HEK293 (cell line): ENCODE data around the gene TMUB1.
A peak's percentile ranks its signal among the peaks of the same experiment; 100 is the strongest.

Experiments used
- GLIS2 ChIP-seq: fragments of 450-650 bp; formaldehyde crosslinking; IDR thresholded peaks from 2 replicates; pipeline ENCODE4 v1.5.1; 2016; ENCODE audit warnings: missing biosample characterization, missing genetic modification characterization
- KLF8 ChIP-seq: fragments of 450-650 bp; formaldehyde crosslinking; IDR thresholded peaks from 2 replicates; pipeline ENCODE4 v1.5.1; 2016; ENCODE audit warnings: missing biosample characterization, missing genetic modification characterization
- MYNN ChIP-seq: fragments of 450-650 bp; formaldehyde crosslinking; IDR thresholded peaks from 2 replicates; pipeline ENCODE4 v1.5.1; 2016; ENCODE audit warnings: missing biosample characterization, missing genetic modification characterization, borderline replicate concordance
- MZF1 ChIP-seq: fragments of 450-650 bp; formaldehyde crosslinking; IDR thresholded peaks from 2 replicates; pipeline ENCODE4 v1.5.1; 2017; ENCODE audit warnings: missing biosample characterization, missing genetic modification characterization, borderline replicate concordance
- PATZ1 ChIP-seq: fragments of 450-650 bp; formaldehyde crosslinking; IDR thresholded peaks from 2 replicates; pipeline ENCODE4 v1.5.1; 2016; ENCODE audit warnings: missing biosample characterization, missing genetic modification characterization
- SCRT2 ChIP-seq: fragments of 450-650 bp; formaldehyde crosslinking; IDR thresholded peaks from 2 replicates; pipeline ENCODE4 v1.5.1; 2016; ENCODE audit warnings: missing biosample characterization, missing genetic modification characterization
- ZBTB1 ChIP-seq: fragments of 450-650 bp; formaldehyde crosslinking; IDR thresholded peaks from 2 replicates; pipeline ENCODE4 v1.5.1; 2016; ENCODE audit warnings: missing biosample characterization, missing genetic modification characterization
- ZBTB11 ChIP-seq: fragments of 450-650 bp; formaldehyde crosslinking; conservative IDR thresholded peaks from 2 replicates; pipeline ENCODE4 v1.5.1; 2016; ENCODE audit warnings: low read depth, missing biosample characterization, missing genetic modification characterization
- ZBTB17 ChIP-seq: fragments of 450-650 bp; formaldehyde crosslinking; IDR thresholded peaks from 2 replicates; pipeline ENCODE4 v1.5.1; 2016; ENCODE audit warnings: missing biosample characterization, missing genetic modification characterization
- ZBTB20 ChIP-seq: fragments of 450-650 bp; formaldehyde crosslinking; IDR thresholded peaks from 2 replicates; pipeline ENCODE4 v1.5.1; 2016; ENCODE audit warnings: missing biosample characterization, missing genetic modification characterization
- ZEB2 ChIP-seq: fragments of 450-650 bp; formaldehyde crosslinking; IDR thresholded peaks from 2 replicates; pipeline ENCODE4 v1.5.1; 2016; ENCODE audit warnings: missing biosample characterization, missing genetic modification characterization
- ZIC2 ChIP-seq: fragments of 450-650 bp; formaldehyde crosslinking; IDR thresholded peaks from 2 replicates; pipeline ENCODE4 v1.5.1; 2016; ENCODE audit warnings: missing biosample characterization, missing genetic modification characterization
- ZNF157 ChIP-seq: fragments of 450-650 bp; formaldehyde crosslinking; IDR thresholded peaks from 2 replicates; pipeline ENCODE4 v1.5.1; 2016; ENCODE audit warnings: missing biosample characterization, missing genetic modification characterization
- ZNF341 ChIP-seq: fragments of 450-650 bp; formaldehyde crosslinking; IDR thresholded peaks from 2 replicates; pipeline ENCODE4; 2016; ENCODE audit warnings: low read depth, missing biosample characterization, missing genetic modification characterization
- ZNF398 ChIP-seq: fragments of 450-650 bp; formaldehyde crosslinking; IDR thresholded peaks from 2 replicates; pipeline ENCODE4 v1.5.1; 2017; ENCODE audit warnings: missing biosample characterization, missing genetic modification characterization
- ZNF404 ChIP-seq: fragments of 450-650 bp; formaldehyde crosslinking; IDR thresholded peaks from 2 replicates; pipeline ENCODE4 v1.5.1; 2017; ENCODE audit warnings: missing biosample characterization, missing genetic modification characterization
- ZNF433 ChIP-seq: fragments of 450-650 bp; formaldehyde crosslinking; IDR thresholded peaks from 2 replicates; pipeline ENCODE4 v1.5.1; 2016; ENCODE audit warnings: missing biosample characterization, missing genetic modification characterization, low read depth
- ZNF561 ChIP-seq: fragments of 450-650 bp; IDR thresholded peaks from 2 replicates; pipeline ENCODE4 v1.5.1; 2018; ENCODE audit warnings: missing biosample characterization, missing genetic modification characterization, borderline replicate concordance
- ZNF623 ChIP-seq: fragments of 450-650 bp; formaldehyde crosslinking; IDR thresholded peaks from 2 replicates; pipeline ENCODE4 v1.5.1; 2016; ENCODE audit warnings: missing biosample characterization, missing genetic modification characterization
- ZNF843 ChIP-seq: fragments of 450-650 bp; formaldehyde crosslinking; IDR thresholded peaks from 2 replicates; pipeline ENCODE4 v1.5.1; 2016; ENCODE audit warnings: missing biosample characterization, missing genetic modification characterization

Gene TMUB1

GRCh38 chr7:151087245-151088018 lies 4.1 kb upstream of the TMUB1 start (continued):
- TF ChIP-seq ZNF433: no peak
- no peak for TF ChIP-seq ZNF843 (tag by site-specific recombination)
- no peak for TF ChIP-seq SCRT2 (tag by site-specific recombination)
- TF ChIP-seq KLF8 (tag by site-specific recombination): peak; percentile 45; the same call in 1 of the 2 replicates
- no peak for TF ChIP-seq ZNF398 (tag by site-specific recombination)
- TF ChIP-seq MZF1 (tag by site-specific recombination): 0 out of 2 replicates have a peak, but pooled peaks have one; percentile 25
- no peak for TF ChIP-seq ZNF157 (tag by site-specific recombination)
- no peak for TF ChIP-seq ZBTB1 (tag by site-specific recombination)
- TF ChIP-seq ZEB2 (tag by site-specific recombination): peak; percentile 9
- no peak for TF ChIP-seq ZNF404 (tag by site-specific recombination)
- TF ChIP-seq GLIS2 (tag by site-specific recombination): peak; percentile 89
- no peak for TF ChIP-seq MYNN (tag by site-specific recombination)
- no peak for TF ChIP-seq ZNF623 (tag by site-specific recombination)
- peak; percentile 16; the same call in 1 of the 2 replicates for TF ChIP-seq ZBTB11 (tag by site-specific recombination)
- TF ChIP-seq ZBTB20 (tag by site-specific recombination): peak; percentile 96; the same call in 1 of the 2 replicates
- no peak; the same call in 1 of the 2 replicates for TF ChIP-seq ZNF341
- TF ChIP-seq ZIC2 (tag by site-specific recombination): peak; percentile 36; the same call in 1 of the 2 replicates
- TF ChIP-seq ZNF561 (tag by site-specific recombination): 0 out of 2 replicates have a peak, but pooled peaks have one; percentile 30
- peak; percentile 85 for TF ChIP-seq ZBTB17 (tag by site-specific recombination)
- peak; percentile 78 for TF ChIP-seq PATZ1 (tag by site-specific recombination)
